ENCODE data around the gene NEBL. TPM values are rescaled to one million over a fixed set of nuclear protein-coding genes. Genes with fewer than 3 reads are reported as not detected.

NEBL gene
- total and polyA plus RNA-seq, 9 of the 15 experiments (the other 6 are each of a cell fraction or from before 2014, with no cell fraction given), result 0.82 to 14.6 (median 9.8) TPM

DNA sequence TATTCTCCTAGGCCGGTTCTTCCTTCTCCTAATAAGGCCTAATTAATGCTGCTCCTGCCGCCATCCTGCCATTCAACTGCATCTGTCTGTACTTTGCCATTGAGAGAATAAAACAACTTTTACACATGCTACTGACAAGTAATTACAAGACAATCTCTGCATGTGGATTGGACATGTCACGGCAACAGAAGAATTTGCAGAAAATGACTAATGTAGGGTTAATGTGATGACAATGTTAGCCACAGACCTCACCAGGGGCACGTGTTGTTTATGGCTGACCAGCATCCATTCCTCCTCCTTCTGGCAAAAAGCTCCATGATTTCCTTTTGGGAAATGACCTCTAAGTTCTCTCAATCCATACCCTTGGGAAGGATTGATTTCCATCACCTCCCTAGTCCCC is 58.0 kb downstream of the NEBL start:
- no peak for FAIRE-seq
- Histone ChIP-seq H4K20me1 (replicated peaks; ENCODE audit: control insufficient read depth, insufficient read depth, low read length) (no peaks in the 10 kb centered on the region), H3K27ac (ENCODE audit: extremely low read depth, low read depth, low read length) (no peak overlapping the region), H3K4me1 (replicated peaks in 1 of 2; ENCODE audit: control insufficient read depth in 2 of 2, insufficient read depth in 2 of 2, low read length in 2 of 2) (no peaks in the 10 kb centered on the region), H3K4me3 (no peak overlapping the region), H2AFZ (ENCODE audit: low read depth, low read length) (no peak overlapping the region), H3K27me3 (ENCODE audit: control insufficient read depth in 2 of 2, insufficient read depth in 2 of 2, low read length in 2 of 2) (no peaks in the 10 kb centered on the region), H3K9me1 (ENCODE audit: control insufficient read depth, insufficient read depth, low read length) (no peaks in the 10 kb centered on the region), H3K4me2 (ENCODE audit: insufficient read depth, low read length) (no peak overlapping the region), H3K9ac (ENCODE audit: insufficient read depth in 1 of 2, low read depth in 2 of 2, low read length in 2 of 2) (no peak overlapping the region), H3K9me3 (replicated peaks; ENCODE audit: control insufficient read depth, insufficient read depth, low read depth, low read length) (no peaks in the 10 kb centered on the region), H3K36me3 (ENCODE audit: control insufficient read depth, insufficient read depth, low read length) (no peaks in the 10 kb centered on the region), H3K79me2 (ENCODE audit: control insufficient read depth, insufficient read depth, low read length) (no peaks in the 10 kb centered on the region)
- in situ Hi-C loops (cut with MboI) (no loop called here), intact Hi-C loops (cut with micrococcal nuclease) (no loop called here)
- TF ChIP-seq RBM15 (IDR thresholded peaks at IDR 0.05; ENCODE audit: insufficient read depth, low read length) (no peak), TSHZ1 (CRISPR knock-in tag; IDR thresholded peaks at IDR 0.05) (no peak), FOXA1 (IDR thresholded peaks at IDR 0.05; ENCODE audit: borderline replicate concordance) (no peak), OTX1 (CRISPR knock-in tag; IDR thresholded peaks at IDR 0.05) (no peak), DNMT1 (IDR thresholded peaks at IDR 0.05) (no peak)
- BruUV-seq (replicated peaks), result no TSS peak
- no peak for ATAC-seq
- DNase-seq (ENCODE audit: extremely low read depth in 1 of 4, low spot score in 3 of 4), result no peak
- CTCF ChIA-PET (ENCODE audit: low intra/inter-chr PET ratio), result no interaction called here
- 13% methylated on average over 4 of the region's 4 CpGs for WGBS (ENCODE audit: insufficient coverage, low coverage, missing lambda C conversion rate)
- POLR2A ChIA-PET, result no interaction called here
